WTC11 (cell line): ENCODE data around the gene PDK2. TPM values are rescaled to one million over a fixed set of nuclear protein-coding genes. Genes with fewer than 3 reads are reported as not detected.

ENCODE experiments used
- CREM ChIP-seq: sonication (generic); formaldehyde crosslinking; IDR thresholded peaks from 2 replicates; pipeline ENCODE4 v1.8.1; 2022; ENCODE audit warnings: mild to moderate bottlenecking, missing genetic modification reagents, moderate library complexity
- FOXP4 ChIP-seq: sonication (generic); formaldehyde crosslinking; IDR thresholded peaks from 2 replicates; pipeline ENCODE4 v1.8.0; 2022; ENCODE audit warnings: mild to moderate bottlenecking, missing genetic modification reagents
- ZNF281 ChIP-seq: sonication (generic); formaldehyde crosslinking; IDR thresholded peaks from 2 replicates; pipeline ENCODE4 v1.8.0; 2023; ENCODE audit warnings: mild to moderate bottlenecking, missing genetic modification reagents
- total RNA-seq: library from RNA; stranded (reverse); gene quantifications from 3 replicates; pipeline ENCODE4 v1.2.3, GENCODE V29; 2021

PDK2 gene
- total RNA-seq, 1 experiment from 2014 or later: 16.6 TPM

- TF ChIP-seq CREM: peak; percentile 73; the same call in 1 of the 2 replicates
- peak; percentile 73; the same call in 1 of the 2 replicates for TF ChIP-seq ZNF281
- peak; percentile 82 for TF ChIP-seq FOXP4 (CRISPR knock-in tag)
Observed at GRCh38 chr17:50161023-50161910, 66.1 kb downstream of the PDK2 start (continued).

Other genes with a start within 250 kb of the PDK2 start
- not detected in 3 replicates for gene TAC4, start 247.3 kb upstream of the PDK2 start, total RNA-seq
- gene DLX4, start 126.2 kb upstream of the PDK2 start, total RNA-seq: 1.3 to 1.8 TPM (median 1.6 TPM) in 3 replicates
- 0.44 to 0.78 TPM (median 0.74 TPM) in 3 replicates for gene DLX3, start 100.1 kb upstream of the PDK2 start, total RNA-seq
- gene ITGA3, start 39.2 kb upstream of the PDK2 start, total RNA-seq: 35.3 to 44.2 TPM (median 35.5 TPM) in 3 replicates
- gene SAMD14, start 34.8 kb downstream of the PDK2 start, total RNA-seq: 4.5 to 6.0 TPM (median 5.9 TPM) in 3 replicates
- gene PPP1R9B, start 55.3 kb downstream of the PDK2 start, total RNA-seq: 20.4 to 21.7 TPM (median 20.6 TPM) in 3 replicates
- gene SGCA, start 70.7 kb downstream of the PDK2 start, total RNA-seq: 0.39 to 1.0 TPM in 2 of 3 replicates, not detected in the other
- gene COL1A1, start 106.3 kb downstream of the PDK2 start, total RNA-seq: 46.1 to 52.1 TPM (median 50.4 TPM) in 3 replicates
- 9.8 to 10.4 TPM (median 10.3 TPM) in 3 replicates for gene TMEM92, start 179.1 kb downstream of the PDK2 start, total RNA-seq